ENCODE data around the gene DDX31. TPM values are rescaled to one million over a fixed set of nuclear protein-coding genes. Genes with fewer than 3 reads are reported as not detected.
"Not testable (repeated sequence)": the region's sequence is repeated elsewhere in the genome, so short reads cannot be mapped to it uniquely, and the experiment has no call there.

DDX31 gene
- total RNA-seq: 10 to 100 TPM; 13.9 to 16.7 TPM

- ATAC-seq (replicated peaks in 1 of 2) (peak; percentile 92 to 93), DNase-seq (peak; percentile 90 to 92)
- H3K27ac Mint-ChIP-seq: peak within 1 kb of the TSS; percentile 81
- H3K4me3 Mint-ChIP-seq: peak within 1 kb of the TSS; percentile 82 to 96
- H3K36me3 Mint-ChIP-seq (ENCODE audit: insufficient read depth in 2 of 2): peaks cover 6 to 14% of the 10 kb centered on the region in 2 donors
- H3K4me1 Mint-ChIP-seq (ENCODE audit: low read depth): peaks cover 54% of the 10 kb centered on the region
- no peaks in the 10 kb centered on the region for H3K27me3 Mint-ChIP-seq (ENCODE audit: low read depth)
- H3K9me3 Mint-ChIP-seq: no peaks in the 10 kb centered on the region
Measured at GRCh38 chr9:132669698-132670456, at the start of gene DDX31. TSS of gene DDX31 (minus strand) at chr9:132669983. CDS start at chr9:132669934, 49 bp downstream.

DNA sequence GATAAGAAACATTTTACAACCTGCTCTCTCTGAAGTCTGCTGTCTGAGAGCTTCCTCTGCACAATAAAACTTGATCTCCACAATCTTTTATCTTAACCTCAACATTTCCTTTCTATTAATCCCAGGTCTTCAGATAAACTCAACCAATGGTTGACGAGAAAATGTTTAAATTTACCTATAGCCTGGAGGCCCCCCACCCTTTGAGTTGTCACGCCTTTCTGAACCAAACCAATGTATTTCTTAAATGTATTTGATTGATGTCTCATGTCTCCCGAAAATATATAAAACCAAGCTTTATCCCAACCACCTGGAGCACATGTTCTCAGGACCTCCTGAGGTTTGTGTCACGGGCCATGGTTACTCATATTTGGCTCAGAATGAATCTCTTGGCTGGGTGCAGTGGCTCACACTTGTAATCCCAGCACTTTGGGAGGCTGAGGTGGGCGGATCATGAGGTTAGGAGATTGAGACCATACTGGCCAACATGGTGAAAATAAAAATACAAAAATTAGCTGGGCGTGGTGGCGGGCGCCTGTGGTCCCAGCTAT lies 48.7 kb upstream of the DDX31 start:
- not testable (repeated sequence) for H3K4me3 Mint-ChIP-seq, DNase-seq

GRCh38 chr9:132717326-132717945 lies 47.7 kb upstream of the DDX31 start:
- H3K4me3 Mint-ChIP-seq: no peak overlapping the region
- H3K4me1 Mint-ChIP-seq (ENCODE audit: low read depth): no peaks in the 10 kb centered on the region
- DNase-seq: no peak
- no peak overlapping the region for H3K27ac Mint-ChIP-seq
- ATAC-seq (replicated peaks in 1 of 2): no peak
- no peaks in the 10 kb centered on the region for H3K9me3 Mint-ChIP-seq
- no peaks in the 10 kb centered on the region for H3K36me3 Mint-ChIP-seq (ENCODE audit: insufficient read depth in 2 of 2)
- H3K27me3 Mint-ChIP-seq (ENCODE audit: low read depth): peaks cover 32% of the 10 kb centered on the region

More for the DNA sequence above, 48.7 kb upstream of the DDX31 start:
- H3K36me3 Mint-ChIP-seq (ENCODE audit: insufficient read depth in 2 of 2); H3K4me1 Mint-ChIP-seq (ENCODE audit: low read depth); H3K9me3 Mint-ChIP-seq; H3K27ac Mint-ChIP-seq; ATAC-seq (replicated peaks in 1 of 2): not testable (repeated sequence)
- H3K27me3 Mint-ChIP-seq (ENCODE audit: low read depth): peaks cover 32% of the 10 kb centered on the region

DNA sequence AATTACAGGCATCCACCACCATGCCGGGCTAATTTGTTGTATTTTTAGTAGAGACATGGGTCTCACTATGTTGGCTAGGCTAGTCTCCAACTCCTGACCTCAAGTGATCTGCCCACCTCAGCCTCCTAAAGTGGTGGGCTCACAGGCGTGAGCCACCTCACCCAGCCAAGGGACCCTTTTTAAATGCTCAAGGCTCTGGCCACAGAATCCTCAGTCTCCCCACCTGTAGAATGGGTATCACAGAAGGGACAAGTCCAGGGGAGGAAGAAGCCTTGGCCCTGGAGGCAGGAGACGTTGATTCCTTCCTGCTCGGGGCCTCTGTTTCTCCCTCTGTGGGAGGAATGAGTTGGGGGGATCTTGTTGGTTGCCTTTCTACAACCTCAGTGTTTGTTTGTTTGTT lies 46.2 kb upstream of the DDX31 start:
- Mint-ChIP-seq H3K4me3 (no peak overlapping the region), H3K27me3 (ENCODE audit: low read depth) (peaks cover 32% of the 10 kb centered on the region), H3K36me3 (ENCODE audit: insufficient read depth in 2 of 2) (no peaks in the 10 kb centered on the region), H3K4me1 (ENCODE audit: low read depth) (no peaks in the 10 kb centered on the region), H3K9me3 (no peaks in the 10 kb centered on the region), H3K27ac (no peak overlapping the region)
- DNase-seq (no peak), ATAC-seq (replicated peaks in 1 of 2) (no peak)

DNA sequence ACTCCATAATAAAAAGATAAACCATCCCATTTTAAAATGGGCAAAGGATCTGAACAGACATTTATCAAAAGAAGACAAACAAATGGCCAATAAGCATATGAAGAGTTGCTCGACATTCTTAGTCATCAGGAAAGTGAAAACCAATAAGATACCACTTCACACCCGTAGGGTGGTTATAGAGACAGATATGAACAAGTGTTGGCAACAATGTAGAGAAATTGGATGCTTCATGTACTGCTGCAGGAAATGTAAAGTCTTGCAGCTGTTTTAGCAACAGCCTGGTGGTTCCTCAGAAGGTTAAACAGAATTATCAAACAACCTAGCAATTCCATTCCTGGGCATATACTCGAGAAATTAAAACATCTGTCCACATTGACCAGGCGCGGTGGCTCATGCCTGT lies 43.0 kb upstream of the DDX31 start:
- peak; percentile 66 to 67 for ATAC-seq (replicated peaks in 1 of 2)

GRCh38 chr9:132711846-132712245 lies 42.1 kb upstream of the DDX31 start:
- Mint-ChIP-seq H3K9me3 (no peaks in the 10 kb centered on the region), H3K36me3 (ENCODE audit: insufficient read depth in 2 of 2) (no peaks in the 10 kb centered on the region), H3K27me3 (ENCODE audit: low read depth) (no peaks in the 10 kb centered on the region), H3K27ac (no peak overlapping the region), H3K4me1 (ENCODE audit: low read depth) (no peaks in the 10 kb centered on the region), H3K4me3 (no peak overlapping the region)
- no peak for DNase-seq
- ATAC-seq (replicated peaks in 1 of 2): no peak

More for the DNA sequence above, 43.0 kb upstream of the DDX31 start:
- Mint-ChIP-seq H3K4me3 (no peak overlapping the region), H3K27me3 (ENCODE audit: low read depth) (peaks cover 8% of the 10 kb centered on the region), H3K4me1 (ENCODE audit: low read depth) (no peaks in the 10 kb centered on the region), H3K36me3 (ENCODE audit: insufficient read depth in 2 of 2) (no peaks in the 10 kb centered on the region), H3K9me3 (no peaks in the 10 kb centered on the region), H3K27ac (no peak overlapping the region)
- DNase-seq: no peak

- not testable (repeated sequence) for ATAC-seq (replicated peaks in 1 of 2); H3K27ac Mint-ChIP-seq; DNase-seq; H3K4me1 Mint-ChIP-seq (ENCODE audit: low read depth); H3K27me3 Mint-ChIP-seq (ENCODE audit: low read depth); H3K36me3 Mint-ChIP-seq (ENCODE audit: insufficient read depth in 2 of 2); H3K4me3 Mint-ChIP-seq; H3K9me3 Mint-ChIP-seq
Measured at GRCh38 chr9:132711152-132711551, 41.4 kb upstream of the DDX31 start.

GRCh38 chr9:132710333-132710732 lies 40.5 kb upstream of the DDX31 start:
- H3K36me3 Mint-ChIP-seq (ENCODE audit: insufficient read depth in 2 of 2): no peaks in the 10 kb centered on the region
- H3K27ac Mint-ChIP-seq: no peak overlapping the region
- H3K9me3 Mint-ChIP-seq: no peaks in the 10 kb centered on the region
- H3K4me1 Mint-ChIP-seq (ENCODE audit: low read depth): no peaks in the 10 kb centered on the region
- DNase-seq (no peak), ATAC-seq (replicated peaks in 1 of 2) (no peak)
- H3K27me3 Mint-ChIP-seq (ENCODE audit: low read depth): no peaks in the 10 kb centered on the region
- H3K4me3 Mint-ChIP-seq: no peak overlapping the region

DNA sequence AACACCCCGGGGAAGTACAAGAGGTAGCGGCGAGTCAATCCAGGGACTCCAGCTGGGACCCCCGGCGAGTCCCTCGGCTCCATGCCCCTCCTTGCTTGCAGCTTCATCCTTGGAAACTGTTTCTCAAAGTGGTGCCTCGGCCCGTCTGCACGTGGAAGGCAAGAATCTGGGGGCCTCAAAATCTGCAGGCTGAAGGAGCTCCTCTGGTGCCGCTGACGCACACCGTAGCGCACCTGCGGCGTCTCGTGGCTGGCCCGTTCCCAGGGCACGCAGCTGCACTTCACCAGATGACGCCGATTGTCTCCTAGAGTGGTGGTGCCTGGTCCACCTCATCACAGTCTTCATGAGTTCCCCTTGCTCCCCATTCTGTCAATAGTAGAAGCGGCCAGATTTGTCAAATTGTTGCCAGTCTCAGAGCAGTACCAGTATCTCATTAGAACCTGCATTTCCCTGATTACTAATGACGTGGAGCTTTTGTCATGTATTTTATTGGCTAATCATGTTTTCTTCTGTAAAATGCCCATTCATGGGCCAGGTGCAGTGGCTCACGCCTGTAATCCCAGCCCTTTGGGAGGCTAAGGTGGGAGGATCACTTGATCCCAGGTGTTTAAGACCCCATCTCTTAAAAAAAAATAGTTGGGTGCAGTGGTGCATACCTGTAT lies 39.1 kb upstream of the DDX31 start:
- no peak overlapping the region for H3K27ac Mint-ChIP-seq
- H3K4me3 Mint-ChIP-seq: no peak overlapping the region
- H3K27me3 Mint-ChIP-seq (ENCODE audit: low read depth): peaks cover 10% of the 10 kb centered on the region
- H3K9me3 Mint-ChIP-seq: no peaks in the 10 kb centered on the region
- H3K36me3 Mint-ChIP-seq (ENCODE audit: insufficient read depth in 2 of 2): no peaks in the 10 kb centered on the region
- DNase-seq (no peak), ATAC-seq (replicated peaks in 1 of 2) (no peak)
- H3K4me1 Mint-ChIP-seq (ENCODE audit: low read depth): peaks cover 5% of the 10 kb centered on the region

- Mint-ChIP-seq H3K4me3 (no peak overlapping the region), H3K27me3 (ENCODE audit: low read depth) (peaks cover 12% of the 10 kb centered on the region), H3K4me1 (ENCODE audit: low read depth) (peaks cover 5% of the 10 kb centered on the region), H3K36me3 (ENCODE audit: insufficient read depth in 2 of 2) (no peaks in the 10 kb centered on the region), H3K9me3 (no peaks in the 10 kb centered on the region), H3K27ac (no peak overlapping the region)
- ATAC-seq (replicated peaks in 1 of 2): no peak
- no peak for DNase-seq
Measured at GRCh38 chr9:132708239-132708638, 38.5 kb upstream of the DDX31 start.

DNA sequence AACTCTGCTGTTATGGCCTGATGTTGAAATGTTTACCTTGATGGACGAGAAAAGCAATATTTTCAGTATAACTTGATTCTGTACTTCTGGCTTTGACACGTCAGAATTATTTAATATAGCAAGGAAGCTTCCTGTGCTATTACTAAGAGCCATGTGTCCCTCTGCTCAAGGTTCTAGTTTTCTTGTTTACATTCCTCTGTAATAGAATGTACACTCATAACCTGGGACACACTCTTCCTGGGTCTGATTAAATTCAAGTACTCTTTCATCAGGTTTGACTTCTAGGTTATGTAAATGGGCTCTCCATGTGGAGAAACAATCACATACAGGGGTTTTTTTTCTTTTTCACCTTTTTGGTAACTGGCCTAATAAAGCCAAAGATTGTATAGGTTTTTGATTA lies 33.6 kb upstream of the DDX31 start:
- no peak for DNase-seq
- Mint-ChIP-seq H3K27me3 (ENCODE audit: low read depth) (peaks cover 17% of the 10 kb centered on the region), H3K9me3 (peaks cover 3% of the 10 kb centered on the region in 2 donors), H3K36me3 (ENCODE audit: insufficient read depth in 2 of 2) (peaks cover 5 to 6% of the 10 kb centered on the region in 2 donors), H3K4me1 (ENCODE audit: low read depth) (peaks cover 5% of the 10 kb centered on the region), H3K27ac (peak overlapping the region; percentile 38), H3K4me3 (no peak overlapping the region)
- ATAC-seq (replicated peaks in 1 of 2): no peak

- H3K27me3 Mint-ChIP-seq (ENCODE audit: low read depth): peaks cover 19% of the 10 kb centered on the region
- ATAC-seq (replicated peaks in 1 of 2) (no peak), DNase-seq (no peak)
- no peak overlapping the region for H3K4me3 Mint-ChIP-seq
- peaks cover 7 to 8% of the 10 kb centered on the region in 2 donors for H3K9me3 Mint-ChIP-seq
- peaks cover 5% of the 10 kb centered on the region for H3K4me1 Mint-ChIP-seq (ENCODE audit: low read depth)
- H3K36me3 Mint-ChIP-seq (ENCODE audit: insufficient read depth in 2 of 2): peaks cover 8 to 13% of the 10 kb centered on the region in 2 donors
- H3K27ac Mint-ChIP-seq: no peak overlapping the region
Measured at GRCh38 chr9:132702254-132702653, 32.5 kb upstream of the DDX31 start.

DNA sequence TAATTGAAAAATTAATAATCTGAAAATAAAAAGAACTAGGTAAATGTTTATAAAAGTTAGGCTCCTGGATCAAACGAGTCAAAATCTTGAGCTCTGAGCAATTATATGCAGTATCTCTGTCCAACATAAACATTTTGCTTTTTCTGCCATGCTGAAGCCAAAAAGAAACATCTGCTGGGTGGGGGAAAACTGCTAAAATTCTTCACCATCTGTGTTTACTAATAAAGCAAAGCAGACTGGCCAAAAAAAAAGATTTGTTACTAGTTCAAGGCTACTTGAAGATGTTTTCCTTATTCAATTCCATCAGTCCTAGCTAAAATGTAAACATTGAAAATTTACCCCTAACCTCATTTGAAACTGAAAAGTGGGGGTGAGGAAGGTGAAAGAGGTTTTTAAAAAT lies 30.2 kb upstream of the DDX31 start:
- ATAC-seq (replicated peaks in 1 of 2) (no peak), DNase-seq (no peak)
- Mint-ChIP-seq H3K27me3 (ENCODE audit: low read depth) (peaks cover 19% of the 10 kb centered on the region), H3K4me1 (ENCODE audit: low read depth) (peaks cover 5% of the 10 kb centered on the region), H3K9me3 (peaks cover 13 to 18% of the 10 kb centered on the region in 2 donors), H3K27ac (no peak overlapping the region), H3K4me3 (no peak overlapping the region), H3K36me3 (ENCODE audit: insufficient read depth in 2 of 2) (peaks cover 8 to 31% of the 10 kb centered on the region in 2 donors)

All from activated T-cell treated with anti-CD3 and anti-CD28 coated beads, Interleukin-2, amount 50 U/mL, for 72 hours (primary cell).